AG09309 (cell line): ENCODE data around the gene TOX2.

Source experiments
- DNase-seq: peaks from one replicate; pipeline ENCODE4 v3.0.0-alpha.2; 2010; ENCODE audit warnings: low read depth
- H3K4me3 ChIP-seq: 2 replicates; pipeline ENCODE4 v1.5.1; 2011; ENCODE audit warnings: mild to moderate bottlenecking, low read depth, low read length, moderate library complexity; ENCODE audit not compliant: control insufficient read depth
- CTCF ChIP-seq: IDR thresholded peaks from 2 replicates; pipeline ENCODE4 v1.5.1; 2011; ENCODE audit warnings: mild to moderate bottlenecking, low read depth, low read length, inconsistent platforms; ENCODE audit not compliant: insufficient read depth, control insufficient read depth; ENCODE audit errors: missing control alignments

The TOX2 gene

GRCh38 chr20:43947316-43947710 lies 32.7 kb downstream of the TOX2 start:
- TF ChIP-seq CTCF: no peak
- no peak overlapping the region for H3K4me3 ChIP-seq
- DNase-seq: no peak

- TF ChIP-seq CTCF: no peak
- no peak for DNase-seq
- H3K4me3 ChIP-seq: no peak overlapping the region
Measured at GRCh38 chr20:43948455-43948854, 33.8 kb downstream of the TOX2 start.

GRCh38 chr20:43949248-43949647 lies 34.6 kb downstream of the TOX2 start:
- no peak for TF ChIP-seq CTCF
- no peak overlapping the region for H3K4me3 ChIP-seq
- no peak for DNase-seq

- no peak for DNase-seq
- H3K4me3 ChIP-seq: no peak overlapping the region
Measured at GRCh38 chr20:43949741-43950618, 35.3 kb downstream of the TOX2 start.

GRCh38 chr20:43953919-43954592 lies 39.4 kb downstream of the TOX2 start:
- TF ChIP-seq CTCF: no peak
- no peak overlapping the region for H3K4me3 ChIP-seq
- no peak for DNase-seq

More at GRCh38 chr20:43949741-43950618, 35.3 kb downstream of the TOX2 start:
- TF ChIP-seq CTCF: no peak

- no peak for TF ChIP-seq CTCF
- no peak overlapping the region for H3K4me3 ChIP-seq
- DNase-seq: no peak
Measured at GRCh38 chr20:43954704-43955061, 40.0 kb downstream of the TOX2 start.
